ENCODE data around the gene CDPF1. TPM values are rescaled to one million over a fixed set of nuclear protein-coding genes. Genes with fewer than 3 reads are reported as not detected.
"Not testable (repeated sequence)": the region's sequence is repeated elsewhere in the genome, so short reads cannot be mapped to it uniquely, and the experiment has no call there.

The CDPF1 gene
- total RNA-seq, 2 experiments from 2014 or later: 15.4 to 17.4 TPM

GRCh38 chr22:46267431-46268279, 17.6 kb upstream of the CDPF1 start, which contains the start of gene TTC38:
Gene TTC38 (plus strand): TSS chr22:46268008. CDS start chr22:46268040, 32 bp downstream.
- Histone ChIP-seq H3K79me2 (ENCODE audit: insufficient read depth, low read depth, low read length) (no peaks in the 10 kb centered on the region), H4K20me1 (ENCODE audit: insufficient read depth, low read length) (no peaks in the 10 kb centered on the region), H3K4me1 (ENCODE audit: insufficient read depth, low read length, poor library complexity, severe bottlenecking) (no peaks in the 10 kb centered on the region), H3K4me3 (ENCODE audit: low read depth, low read length, poor library complexity, severe bottlenecking) (no peak within 1 kb of the TSS), H3K27ac (ENCODE audit: low read depth, low read length, poor library complexity, severe bottlenecking) (no peak within 1 kb of the TSS), H3K4me2 (ENCODE audit: low read length) (peak within 1 kb of the TSS; percentile 4; the same call in 1 of the 2 replicates), H3K36me3 (ENCODE audit: insufficient read depth, low read length) (no peaks in the 10 kb centered on the region), H2AFZ (ENCODE audit: low read length) (no peak within 1 kb of the TSS), H3K9me2 (ENCODE audit: insufficient read depth, low read length) (no peaks in the 10 kb centered on the region), H3K9me3 (ENCODE audit: low read length) (peaks cover 5% of the 10 kb centered on the region; the same call in 1 of the 2 replicates)
- ChIA-PET CTCF (ENCODE audit: unreplicated experiment) (no interaction called here), POLR2A (interaction anchor here (0.6 kb wide), 1 partner anchor 759 kb away, joined by 3 read pairs; no protein-coding TSS in a partner anchor)
- no TSS peak for BruUV-seq (replicated peaks)
- DNase-seq (ENCODE audit: low spot score): no peak
- TF ChIP-seq EZH2phosphoT487 (IDR thresholded peaks at IDR 0.05; ENCODE audit: borderline replicate concordance, low read depth, low read length) (no peak), CTCF (conservative IDR thresholded peaks at IDR 0.05; ENCODE audit: low read length) (no peak)
- intact Hi-C loops (cut with micrococcal nuclease; ENCODE audit: unreplicated experiment): no loop called here

GRCh38 chr22:46265627-46266026, 15.5 kb upstream of the CDPF1 start:
- CTCF ChIA-PET (ENCODE audit: unreplicated experiment): interaction anchor here (0.6 kb wide), 1 partner anchor 270 kb away, joined by 3 read pairs; no protein-coding TSS in a partner anchor
- DNase-seq (ENCODE audit: low spot score); POLR2A ChIA-PET: not testable (repeated sequence)

DNA sequence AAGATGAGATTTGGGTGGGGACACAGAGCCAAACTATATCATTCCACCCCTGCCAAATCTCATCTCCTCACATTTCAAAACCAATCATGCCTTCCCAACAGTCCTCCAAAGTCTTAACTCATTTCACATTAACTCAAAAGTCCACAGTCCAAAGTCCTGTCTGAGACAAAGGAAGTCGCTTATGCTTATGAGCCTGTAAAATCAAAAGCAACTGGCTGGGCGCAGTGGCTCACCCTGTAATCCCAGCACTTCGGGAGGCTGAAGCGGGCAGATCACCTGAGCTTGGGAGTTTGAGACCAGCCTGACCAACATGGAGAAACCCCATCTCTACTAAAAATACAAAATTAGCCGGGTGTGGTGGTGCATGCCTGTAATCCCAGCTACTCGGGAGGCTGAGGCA, 14.4 kb upstream of the CDPF1 start:
- H3K27ac ChIP-seq (ENCODE audit: low read depth, low read length, poor library complexity, severe bottlenecking); CTCF ChIA-PET (ENCODE audit: unreplicated experiment); H2AFZ ChIP-seq (ENCODE audit: low read length); POLR2A ChIA-PET; H3K9me3 ChIP-seq (ENCODE audit: low read length); H3K4me1 ChIP-seq (ENCODE audit: insufficient read depth, low read length, poor library complexity, severe bottlenecking); BruUV-seq (replicated peaks); H3K4me3 ChIP-seq (ENCODE audit: low read depth, low read length, poor library complexity, severe bottlenecking); H4K20me1 ChIP-seq (ENCODE audit: insufficient read depth, low read length); H3K9me2 ChIP-seq (ENCODE audit: insufficient read depth, low read length); H3K36me3 ChIP-seq (ENCODE audit: insufficient read depth, low read length); H3K79me2 ChIP-seq (ENCODE audit: insufficient read depth, low read depth, low read length); H3K4me2 ChIP-seq (ENCODE audit: low read length); intact Hi-C loops (cut with micrococcal nuclease; ENCODE audit: unreplicated experiment); DNase-seq (ENCODE audit: low spot score): not testable (repeated sequence)

More at GRCh38 chr22:46265627-46266026, 15.5 kb upstream of the CDPF1 start:
- H3K9me2 ChIP-seq (ENCODE audit: insufficient read depth, low read length); H3K4me1 ChIP-seq (ENCODE audit: insufficient read depth, low read length, poor library complexity, severe bottlenecking); H3K36me3 ChIP-seq (ENCODE audit: insufficient read depth, low read length); H3K4me3 ChIP-seq (ENCODE audit: low read depth, low read length, poor library complexity, severe bottlenecking); H3K4me2 ChIP-seq (ENCODE audit: low read length); H3K9me3 ChIP-seq (ENCODE audit: low read length); BruUV-seq (replicated peaks); H4K20me1 ChIP-seq (ENCODE audit: insufficient read depth, low read length); H2AFZ ChIP-seq (ENCODE audit: low read length); H3K79me2 ChIP-seq (ENCODE audit: insufficient read depth, low read depth, low read length); intact Hi-C loops (cut with micrococcal nuclease; ENCODE audit: unreplicated experiment); H3K27ac ChIP-seq (ENCODE audit: low read depth, low read length, poor library complexity, severe bottlenecking): not testable (repeated sequence)

All from OCI-LY7 (cell line).